HUES64 (cell line): ENCODE data around the gene TM4SF1.

Experiments
- H3K27ac ChIP-seq: 2 replicates; pipeline ENCODE4 v1.7.0; 2013; ENCODE audit warnings: low read depth, low read length, inconsistent platforms
- H3K27me3 ChIP-seq: 2 replicates; pipeline ENCODE4 v1.6.1; 2013; ENCODE audit warnings: mild to moderate bottlenecking, low read length; ENCODE audit not compliant: insufficient read depth
- H3K36me3 ChIP-seq: 2 replicates; pipeline ENCODE4 v1.6.1; 2013; ENCODE audit warnings: mild to moderate bottlenecking, low read length; ENCODE audit not compliant: insufficient read depth
- H3K4me1 ChIP-seq: 2 replicates; pipeline ENCODE4 v1.6.1; 2013; ENCODE audit warnings: mild to moderate bottlenecking, low read length, moderate library complexity; ENCODE audit not compliant: insufficient read depth
- H3K4me3 ChIP-seq: 2 replicates; pipeline ENCODE4 v1.5.1; 2013; ENCODE audit warnings: mild to moderate bottlenecking, low read length, moderate library complexity
- H3K9ac ChIP-seq: 2 replicates; pipeline ENCODE4 v1.6.1; 2013; ENCODE audit warnings: mild to moderate bottlenecking, low read depth, low read length
- H3K9me3 ChIP-seq: 2 replicates; pipeline ENCODE4 v1.6.1; 2013; ENCODE audit warnings: low read depth, low read length; ENCODE audit not compliant: insufficient read depth
- WGBS: fragments of 150-250, 120-280 bp; methylation state at CpG from one replicate; pipeline ENCODE4 v1.1.7; 2013; ENCODE audit warnings: missing lambda C conversion rate; 5-methylcytosine and 5-hydroxymethylcytosine counted together

TM4SF1 gene

GRCh38 chr3:149336925-149337324, 40.5 kb downstream of the TM4SF1 start:
- Histone ChIP-seq H3K4me1 (peaks cover 38% of the 10 kb centered on the region), H3K36me3 (no peaks in the 10 kb centered on the region), H3K4me3 (no peak overlapping the region), H3K27me3 (no peaks in the 10 kb centered on the region), H3K9ac (no peak overlapping the region), H3K27ac (no peak overlapping the region), H3K9me3 (no peaks in the 10 kb centered on the region)

- H3K4me1 ChIP-seq, result peaks cover 21% of the 10 kb centered on the region
- peak within 1 kb of the TSS; percentile 24 for H3K4me3 ChIP-seq
- 47% methylated on average over 11 of the region's 11 CpGs for WGBS
- H3K9me3 ChIP-seq, result no peaks in the 10 kb centered on the region
- peak within 1 kb of the TSS; percentile 59 for H3K27ac ChIP-seq
- H3K9ac ChIP-seq, result peak within 1 kb of the TSS; percentile 35; the same call in 1 of the 2 replicates
- no peaks in the 10 kb centered on the region for H3K36me3 ChIP-seq
- H3K27me3 ChIP-seq, result no peaks in the 10 kb centered on the region
Observed at GRCh38 chr3:149333176-149333859, 44.1 kb downstream of the TM4SF1 start, which contains the start of gene TM4SF18. TM4SF18 (minus strand) TSS chr3:149333636; CDS start chr3:149333382, 254 bp downstream.

- Histone ChIP-seq H3K36me3 (no peaks in the 10 kb centered on the region), H3K4me3 (peak overlapping the region; percentile 24), H3K9me3 (no peaks in the 10 kb centered on the region), H3K27me3 (no peaks in the 10 kb centered on the region), H3K9ac (peak overlapping the region; percentile 35; the same call in 1 of the 2 replicates), H3K4me1 (peaks cover 21% of the 10 kb centered on the region), H3K27ac (peak overlapping the region; percentile 59)
Observed at GRCh38 chr3:149332771-149333170, 44.7 kb downstream of the TM4SF1 start.

GRCh38 chr3:149332227-149332765, 45.2 kb downstream of the TM4SF1 start:
- Histone ChIP-seq H3K9ac (peak overlapping the region; percentile 35; the same call in 1 of the 2 replicates), H3K4me1 (peaks cover 21% of the 10 kb centered on the region), H3K9me3 (no peaks in the 10 kb centered on the region), H3K36me3 (no peaks in the 10 kb centered on the region), H3K27me3 (no peaks in the 10 kb centered on the region), H3K4me3 (peak overlapping the region; percentile 24; the same call in 1 of the 2 replicates), H3K27ac (peak overlapping the region; percentile 59; the same call in 1 of the 2 replicates)
- 50% methylated on average over 1 of the region's 1 CpG for WGBS

- Histone ChIP-seq H3K27me3 (no peaks in the 10 kb centered on the region), H3K4me3 (no peak overlapping the region), H3K9me3 (no peaks in the 10 kb centered on the region), H3K9ac (no peak overlapping the region), H3K36me3 (no peaks in the 10 kb centered on the region), H3K27ac (no peak overlapping the region), H3K4me1 (peaks cover 21% of the 10 kb centered on the region)
- 92% methylated on average over 1 of the region's 2 CpGs for WGBS
Observed at GRCh38 chr3:149331396-149331795, 46.1 kb downstream of the TM4SF1 start.

- H3K4me1 ChIP-seq, result peaks cover 21% of the 10 kb centered on the region
- no peaks in the 10 kb centered on the region for H3K9me3 ChIP-seq
- 98% methylated on average over 2 of the region's 2 CpGs for WGBS
Observed at GRCh38 chr3:149330609-149331331, 46.7 kb downstream of the TM4SF1 start.

GRCh38 chr3:149327156-149327555, 50.3 kb downstream of the TM4SF1 start:
- Histone ChIP-seq H3K4me3 (no peak overlapping the region), H3K36me3 (no peaks in the 10 kb centered on the region), H3K27ac (no peak overlapping the region), H3K9me3 (no peaks in the 10 kb centered on the region), H3K27me3 (no peaks in the 10 kb centered on the region), H3K9ac (no peak overlapping the region), H3K4me1 (peaks cover 2% of the 10 kb centered on the region; the same call in 1 of the 2 replicates)
- WGBS, result 90% methylated on average over 2 of the region's 2 CpGs

More at GRCh38 chr3:149330609-149331331, 46.7 kb downstream of the TM4SF1 start:
- H3K36me3 ChIP-seq, result no peaks in the 10 kb centered on the region
- no peaks in the 10 kb centered on the region for H3K27me3 ChIP-seq
- no peak overlapping the region for H3K4me3 ChIP-seq
- H3K27ac ChIP-seq, result no peak overlapping the region
- H3K9ac ChIP-seq, result no peak overlapping the region

GRCh38 chr3:149325581-149325980, 51.9 kb downstream of the TM4SF1 start:
- H3K27ac ChIP-seq, result no peak overlapping the region
- H3K36me3 ChIP-seq, result no peaks in the 10 kb centered on the region
- no peaks in the 10 kb centered on the region for H3K9me3 ChIP-seq
- H3K9ac ChIP-seq, result no peak overlapping the region
- no peaks in the 10 kb centered on the region for H3K4me1 ChIP-seq
- no peaks in the 10 kb centered on the region for H3K27me3 ChIP-seq
- H3K4me3 ChIP-seq, result no peak overlapping the region

- no peaks in the 10 kb centered on the region for H3K36me3 ChIP-seq
- H3K9me3 ChIP-seq, result no peaks in the 10 kb centered on the region
- H3K4me3 ChIP-seq, result no peak overlapping the region
- H3K27me3 ChIP-seq, result no peaks in the 10 kb centered on the region
- H3K27ac ChIP-seq, result no peak overlapping the region
- no peak overlapping the region for H3K9ac ChIP-seq
- H3K4me1 ChIP-seq, result no peaks in the 10 kb centered on the region
Observed at GRCh38 chr3:149324332-149324731, 53.1 kb downstream of the TM4SF1 start.

- no peaks in the 10 kb centered on the region for H3K9me3 ChIP-seq
- no peaks in the 10 kb centered on the region for H3K36me3 ChIP-seq
- 89% methylated on average over 1 of the region's 2 CpGs for WGBS
Observed at GRCh38 chr3:149321640-149322039, 55.8 kb downstream of the TM4SF1 start.

GRCh38 chr3:149321136-149321535, 56.3 kb downstream of the TM4SF1 start:
- no peaks in the 10 kb centered on the region for H3K36me3 ChIP-seq
- no peak overlapping the region for H3K4me3 ChIP-seq
- no peaks in the 10 kb centered on the region for H3K9me3 ChIP-seq
- no peak overlapping the region for H3K27ac ChIP-seq
- no peaks in the 10 kb centered on the region for H3K4me1 ChIP-seq
- H3K9ac ChIP-seq, result no peak overlapping the region
- H3K27me3 ChIP-seq, result no peaks in the 10 kb centered on the region

More at GRCh38 chr3:149321640-149322039, 55.8 kb downstream of the TM4SF1 start:
- no peaks in the 10 kb centered on the region for H3K27me3 ChIP-seq
- no peak overlapping the region for H3K9ac ChIP-seq
- no peaks in the 10 kb centered on the region for H3K4me1 ChIP-seq
- no peak overlapping the region for H3K27ac ChIP-seq
- no peak overlapping the region for H3K4me3 ChIP-seq
